ENCODE data around the gene ADD3. TPM values are rescaled to one million over a fixed set of nuclear protein-coding genes. Genes with fewer than 3 reads are reported as not detected.

ADD3 gene
- total RNA-seq, 2 donors from 2014 or later: 183 to 241 TPM

- no peak overlapping the region for H3K27ac ChIP-seq (ENCODE audit: low read depth, low read length)
- H3K36me3 ChIP-seq (ENCODE audit: control insufficient read depth, insufficient read depth, low read length): no peaks in the 10 kb centered on the region
- no peak overlapping the region for H3K27ac Mint-ChIP-seq
- H3K9me3 ChIP-seq (ENCODE audit: control insufficient read depth, low read length): no peaks in the 10 kb centered on the region
- H3K27me3 ChIP-seq (ENCODE audit: control insufficient read depth, insufficient read depth, low read length, poor library complexity, severe bottlenecking): no peaks in the 10 kb centered on the region
- no peaks in the 10 kb centered on the region for H3K27me3 Mint-ChIP-seq (ENCODE audit: insufficient read depth)
- 93 to 96% methylated on average over 7 of the region's 8 CpGs for WGBS, 2 experiments (ENCODE audit: insufficient coverage in 1 of 2, insufficient read length in 1 of 2)
- H3K9ac ChIP-seq (ENCODE audit: extremely low read depth, low read length, poor library complexity, severe bottlenecking): no peak overlapping the region
- H3K4me3 ChIP-seq (ENCODE audit: low read length): no peak overlapping the region
- H3K36me3 Mint-ChIP-seq (ENCODE audit: low read depth): no peaks in the 10 kb centered on the region
- no peak overlapping the region for H3K4me3 Mint-ChIP-seq
- peaks cover 8% of the 10 kb centered on the region for H3K4me1 ChIP-seq (ENCODE audit: control insufficient read depth, insufficient read depth, low read length)
- no peak for DNase-seq
- H3K9me3 Mint-ChIP-seq: no peaks in the 10 kb centered on the region
- TF ChIP-seq CTCF (conservative IDR thresholded peaks at IDR 0.05): no peak
- peaks cover 25% of the 10 kb centered on the region for H3K4me1 Mint-ChIP-seq
Observed at GRCh38 chr10:109959259-109960145, 48.3 kb upstream of the ADD3 start.

- Histone ChIP-seq H3K27ac (ENCODE audit: low read depth, low read length) (no peak overlapping the region), H3K9me3 (ENCODE audit: control insufficient read depth, low read length) (no peaks in the 10 kb centered on the region), H3K4me1 (ENCODE audit: control insufficient read depth, insufficient read depth, low read length) (peaks cover 11% of the 10 kb centered on the region), H3K9ac (ENCODE audit: extremely low read depth, low read length, poor library complexity, severe bottlenecking) (no peak overlapping the region), H3K4me3 (ENCODE audit: low read length) (no peak overlapping the region), H3K36me3 (ENCODE audit: control insufficient read depth, insufficient read depth, low read length) (no peaks in the 10 kb centered on the region), H3K27me3 (ENCODE audit: control insufficient read depth, insufficient read depth, low read length, poor library complexity, severe bottlenecking) (no peaks in the 10 kb centered on the region)
- DNase-seq: no peak
- Mint-ChIP-seq H3K4me3 (no peak overlapping the region), H3K9me3 (no peaks in the 10 kb centered on the region), H3K4me1 (peaks cover 31% of the 10 kb centered on the region), H3K36me3 (ENCODE audit: low read depth) (no peaks in the 10 kb centered on the region), H3K27ac (peak overlapping the region; percentile 59), H3K27me3 (ENCODE audit: insufficient read depth) (no peaks in the 10 kb centered on the region)
- WGBS, 2 experiments (ENCODE audit: insufficient coverage in 1 of 2, insufficient read length in 1 of 2): 70 to 100% methylated on average over 1 to 2 of the region's 2 CpGs
- TF ChIP-seq CTCF (conservative IDR thresholded peaks at IDR 0.05): no peak
Observed at GRCh38 chr10:109960682-109961081, 47.1 kb upstream of the ADD3 start.

- peak overlapping the region; percentile 59 for H3K27ac Mint-ChIP-seq
- Histone ChIP-seq H3K27ac (ENCODE audit: low read depth, low read length) (no peak overlapping the region), H3K27me3 (ENCODE audit: control insufficient read depth, insufficient read depth, low read length, poor library complexity, severe bottlenecking) (no peaks in the 10 kb centered on the region), H3K9ac (ENCODE audit: extremely low read depth, low read length, poor library complexity, severe bottlenecking) (no peak overlapping the region), H3K9me3 (ENCODE audit: control insufficient read depth, low read length) (no peaks in the 10 kb centered on the region), H3K4me1 (ENCODE audit: control insufficient read depth, insufficient read depth, low read length) (peaks cover 12% of the 10 kb centered on the region), H3K36me3 (ENCODE audit: control insufficient read depth, insufficient read depth, low read length) (no peaks in the 10 kb centered on the region), H3K4me3 (ENCODE audit: low read length) (no peak overlapping the region)
- H3K36me3 Mint-ChIP-seq (ENCODE audit: low read depth): no peaks in the 10 kb centered on the region
- H3K9me3 Mint-ChIP-seq: no peaks in the 10 kb centered on the region
- no peaks in the 10 kb centered on the region for H3K27me3 Mint-ChIP-seq (ENCODE audit: insufficient read depth)
- 74 to 77% methylated on average over 2 to 5 of the region's 5 CpGs for WGBS, 2 experiments (ENCODE audit: insufficient coverage in 1 of 2, insufficient read length in 1 of 2)
- no peak for TF ChIP-seq CTCF (conservative IDR thresholded peaks at IDR 0.05)
- H3K4me3 Mint-ChIP-seq: no peak overlapping the region
- no peak for DNase-seq
- H3K4me1 Mint-ChIP-seq: peaks cover 31% of the 10 kb centered on the region
Observed at GRCh38 chr10:109961174-109962001, 46.4 kb upstream of the ADD3 start.
